ENCODE results near the gene CDC42BPB.

Gene CDC42BPB

GRCh38 chr14:102965971-102966655, 91.2 kb downstream of the CDC42BPB start:
- no peak overlapping the region for H3K27ac ChIP-seq (ENCODE audit: low read depth, low read length)
- no peaks in the 10 kb centered on the region for H3K4me1 ChIP-seq (ENCODE audit: control insufficient read depth, low read length)
- H3F3A ChIP-seq (ENCODE audit: control insufficient read depth, insufficient read depth) = no peaks in the 10 kb centered on the region
- no peak overlapping the region for H3K4me3 ChIP-seq (ENCODE audit: low read length)
- H3K27me3 ChIP-seq (ENCODE audit: control insufficient read depth, low read length) = no peaks in the 10 kb centered on the region
- no peaks in the 10 kb centered on the region for H3K9me2 ChIP-seq (replicated peaks; ENCODE audit: control insufficient read depth, low read length)
- no peaks in the 10 kb centered on the region for H3K9me3 ChIP-seq (ENCODE audit: control insufficient read depth, insufficient read depth, low read length)
- no peak overlapping the region for H3K4me2 ChIP-seq (ENCODE audit: low read length)
- TF ChIP-seq CTCF (IDR thresholded peaks at IDR 0.05; ENCODE audit: low read depth, low read length, poor library complexity, severe bottlenecking) (no peak), EZH2phosphoT487 (IDR thresholded peaks at IDR 0.05; ENCODE audit: borderline replicate concordance, low read length) (no peak)
- no peaks in the 10 kb centered on the region for H3K36me3 ChIP-seq (ENCODE audit: control insufficient read depth, low read length)
- H3K79me2 ChIP-seq (ENCODE audit: control insufficient read depth, low read length) = no peaks in the 10 kb centered on the region
- H4K20me1 ChIP-seq (ENCODE audit: control insufficient read depth, insufficient read depth, low read depth, low read length) = no peaks in the 10 kb centered on the region

GRCh38 chr14:102965282-102965681, 92.1 kb downstream of the CDC42BPB start:
- no peak overlapping the region for H3K27ac ChIP-seq (ENCODE audit: low read depth, low read length)
- no peak overlapping the region for H3K4me2 ChIP-seq (ENCODE audit: low read length)
- no peaks in the 10 kb centered on the region for H3K36me3 ChIP-seq (ENCODE audit: control insufficient read depth, low read length)

GRCh38 chr14:102964152-102964730, 93.1 kb downstream of the CDC42BPB start:
- Histone ChIP-seq H3K79me2 (ENCODE audit: control insufficient read depth, low read length) (no peaks in the 10 kb centered on the region), H3K4me2 (ENCODE audit: low read length) (no peak overlapping the region), H3K4me1 (ENCODE audit: control insufficient read depth, low read length) (no peaks in the 10 kb centered on the region), H3K36me3 (ENCODE audit: control insufficient read depth, low read length) (no peaks in the 10 kb centered on the region), H3K27ac (ENCODE audit: low read depth, low read length) (no peak overlapping the region), H3K9me3 (ENCODE audit: control insufficient read depth, insufficient read depth, low read length) (no peaks in the 10 kb centered on the region), H3K4me3 (ENCODE audit: low read length) (no peak overlapping the region), H3K9me2 (replicated peaks; ENCODE audit: control insufficient read depth, low read length) (no peaks in the 10 kb centered on the region), H3K27me3 (ENCODE audit: control insufficient read depth, low read length) (no peaks in the 10 kb centered on the region), H3F3A (ENCODE audit: control insufficient read depth, insufficient read depth) (no peaks in the 10 kb centered on the region), H4K20me1 (ENCODE audit: control insufficient read depth, insufficient read depth, low read depth, low read length) (no peaks in the 10 kb centered on the region)
- no peak for TF ChIP-seq EZH2phosphoT487 (IDR thresholded peaks at IDR 0.05; ENCODE audit: borderline replicate concordance, low read length)
- TF ChIP-seq CTCF (IDR thresholded peaks at IDR 0.05; ENCODE audit: low read depth, low read length, poor library complexity, severe bottlenecking) = no peak

More at GRCh38 chr14:102965282-102965681, 92.1 kb downstream of the CDC42BPB start:
- H3K9me2 ChIP-seq (replicated peaks; ENCODE audit: control insufficient read depth, low read length) = no peaks in the 10 kb centered on the region
- H3K9me3 ChIP-seq (ENCODE audit: control insufficient read depth, insufficient read depth, low read length) = no peaks in the 10 kb centered on the region
- no peaks in the 10 kb centered on the region for H3K79me2 ChIP-seq (ENCODE audit: control insufficient read depth, low read length)
- no peaks in the 10 kb centered on the region for H3K4me1 ChIP-seq (ENCODE audit: control insufficient read depth, low read length)
- H3K4me3 ChIP-seq (ENCODE audit: low read length) = no peak overlapping the region
- H4K20me1 ChIP-seq (ENCODE audit: control insufficient read depth, insufficient read depth, low read depth, low read length) = no peaks in the 10 kb centered on the region
- TF ChIP-seq CTCF (IDR thresholded peaks at IDR 0.05; ENCODE audit: low read depth, low read length, poor library complexity, severe bottlenecking) (no peak), EZH2phosphoT487 (IDR thresholded peaks at IDR 0.05; ENCODE audit: borderline replicate concordance, low read length) (no peak)
- no peaks in the 10 kb centered on the region for H3F3A ChIP-seq (ENCODE audit: control insufficient read depth, insufficient read depth)
- no peaks in the 10 kb centered on the region for H3K27me3 ChIP-seq (ENCODE audit: control insufficient read depth, low read length)

Measured in DOHH2 (cell line).